Activated B cell treated with CpG ODN at 0.5 μM for 24 hours (primary cell): Measurements from ENCODE around the gene MACC1. TPM values are rescaled to one million over a fixed set of nuclear protein-coding genes. Genes with fewer than 3 reads are reported as not detected.

Experiments used
- ATAC-seq: fragments of 200-7000 bp; cut with Tn5 transposase; one replicate; pipeline ENCODE4 v1.10.0; 2021; ENCODE audit warnings: low read depth, mild to moderate bottlenecking, moderate library complexity
- CTCF ChIA-PET: fragments of 350-600 bp; sonication (Branson Sonifier 250); formaldehyde crosslinking; loops from one replicate; lab custom pipeline; 2021; ENCODE audit warnings: antibody characterized with exemption; lab: Charles Lee
- POLR2A ChIA-PET: fragments of 350-600 bp; sonication (Branson Sonifier 250); formaldehyde crosslinking; loops from one replicate; lab custom pipeline; 2021; ENCODE audit warnings: antibody characterized with exemption; lab: Charles Lee
- DNase-seq: peaks from one replicate; pipeline ENCODE4 v3.0.0; 2022
- H3K27ac Mint-ChIP-seq: one replicate; pipeline ENCODE4 v1.8.0; 2020; ENCODE audit warnings: mixed read lengths
- H3K27me3 Mint-ChIP-seq: one replicate; pipeline ENCODE4 v1.8.0; 2021; ENCODE audit warnings: mixed read lengths
- H3K36me3 Mint-ChIP-seq: one replicate; pipeline ENCODE4 v1.8.0; 2021; ENCODE audit warnings: low read depth, mixed read lengths
- H3K4me1 Mint-ChIP-seq: one replicate; pipeline ENCODE4 v1.8.0; 2021; ENCODE audit warnings: mixed read lengths
- H3K4me3 Mint-ChIP-seq: one replicate; pipeline ENCODE4 v1.8.0; 2020; ENCODE audit warnings: mild to moderate bottlenecking, mixed read lengths
- H3K9me3 Mint-ChIP-seq: one replicate; pipeline ENCODE4 v1.8.0; 2020; ENCODE audit warnings: mixed read lengths
- intact Hi-C: fragments of 100-400 bp; cut with micrococcal nuclease; formaldehyde crosslinking; loops from one replicate; pipeline ENCODE4 v1.15.1; 2024
- total RNA-seq: library from RNA; stranded (reverse); gene quantifications from 2 replicates; pipeline ENCODE4 v1.2.3, GENCODE V29; 2022
- TF ChIP-seq, protein P1 (sequence below): fragments of 200-600 bp; IDR thresholded peaks from one replicate; pipeline ENCODE4 v1.8.0; 2022; ENCODE audit warnings: antibody characterized with exemption, mild to moderate bottlenecking

Gene MACC1
- total RNA-seq, 1 donor from 2014 or later, result 20.3 TPM

DNA sequence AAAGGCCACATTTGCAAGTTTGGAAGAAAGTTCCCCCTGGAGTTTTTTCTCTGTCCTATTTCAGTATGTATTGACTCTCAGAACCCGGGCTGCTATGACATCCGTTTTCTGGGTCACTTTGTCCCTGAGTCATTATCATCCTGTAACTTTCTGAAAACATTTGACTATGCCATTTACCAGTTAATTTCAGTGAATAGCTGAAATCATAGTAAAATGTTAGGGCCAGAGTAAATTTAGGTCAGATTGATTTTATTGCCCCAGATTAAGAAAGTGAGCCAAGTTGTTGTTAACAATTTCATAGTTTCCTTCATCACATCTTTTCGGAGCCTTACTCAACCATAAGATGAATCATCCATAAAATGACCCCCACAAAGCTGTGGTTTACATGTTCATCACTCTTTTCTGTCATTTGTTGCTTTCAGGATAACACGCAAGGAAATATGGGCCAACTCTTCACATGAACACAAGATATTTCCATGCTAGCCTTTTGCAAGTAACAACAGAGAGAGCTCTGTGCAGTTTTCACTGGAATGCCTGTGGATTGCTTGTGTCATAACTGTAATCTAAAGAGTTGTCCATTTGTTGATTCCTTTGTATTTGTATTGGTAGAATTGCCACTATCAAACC lies 3.9 kb upstream of the MACC1 start:
- TF ChIP-seq, protein P1, sequence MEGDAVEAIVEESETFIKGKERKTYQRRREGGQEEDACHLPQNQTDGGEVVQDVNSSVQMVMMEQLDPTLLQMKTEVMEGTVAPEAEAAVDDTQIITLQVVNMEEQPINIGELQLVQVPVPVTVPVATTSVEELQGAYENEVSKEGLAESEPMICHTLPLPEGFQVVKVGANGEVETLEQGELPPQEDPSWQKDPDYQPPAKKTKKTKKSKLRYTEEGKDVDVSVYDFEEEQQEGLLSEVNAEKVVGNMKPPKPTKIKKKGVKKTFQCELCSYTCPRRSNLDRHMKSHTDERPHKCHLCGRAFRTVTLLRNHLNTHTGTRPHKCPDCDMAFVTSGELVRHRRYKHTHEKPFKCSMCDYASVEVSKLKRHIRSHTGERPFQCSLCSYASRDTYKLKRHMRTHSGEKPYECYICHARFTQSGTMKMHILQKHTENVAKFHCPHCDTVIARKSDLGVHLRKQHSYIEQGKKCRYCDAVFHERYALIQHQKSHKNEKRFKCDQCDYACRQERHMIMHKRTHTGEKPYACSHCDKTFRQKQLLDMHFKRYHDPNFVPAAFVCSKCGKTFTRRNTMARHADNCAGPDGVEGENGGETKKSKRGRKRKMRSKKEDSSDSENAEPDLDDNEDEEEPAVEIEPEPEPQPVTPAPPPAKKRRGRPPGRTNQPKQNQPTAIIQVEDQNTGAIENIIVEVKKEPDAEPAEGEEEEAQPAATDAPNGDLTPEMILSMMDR, result no peak
- intact Hi-C loops, result loop anchor here (1.0 to 2.0 kb wide), 3 partner anchors 12 to 46 kb away; no protein-coding TSS in a partner anchor
- ChIA-PET CTCF (interaction anchor here (0.9 to 4.4 kb wide), 4 partner anchors 20 to 62 kb away, joined by 3 to 18 read pairs (median 12); no protein-coding TSS in a partner anchor), POLR2A (interaction anchor here (0.9 to 5.7 kb wide), 11 partner anchors 14 to 107 kb away, joined by 3 to 105 read pairs (median 6); no protein-coding TSS in a partner anchor)
- Mint-ChIP-seq H3K27me3 (no peaks in the 10 kb centered on the region), H3K36me3 (no peaks in the 10 kb centered on the region), H3K4me3 (peak overlapping the region; percentile 33), H3K4me1 (peaks cover 61% of the 10 kb centered on the region), H3K9me3 (no peaks in the 10 kb centered on the region), H3K27ac (peak overlapping the region; percentile 95)
- ATAC-seq, result no peak
- no peak for DNase-seq

DNA sequence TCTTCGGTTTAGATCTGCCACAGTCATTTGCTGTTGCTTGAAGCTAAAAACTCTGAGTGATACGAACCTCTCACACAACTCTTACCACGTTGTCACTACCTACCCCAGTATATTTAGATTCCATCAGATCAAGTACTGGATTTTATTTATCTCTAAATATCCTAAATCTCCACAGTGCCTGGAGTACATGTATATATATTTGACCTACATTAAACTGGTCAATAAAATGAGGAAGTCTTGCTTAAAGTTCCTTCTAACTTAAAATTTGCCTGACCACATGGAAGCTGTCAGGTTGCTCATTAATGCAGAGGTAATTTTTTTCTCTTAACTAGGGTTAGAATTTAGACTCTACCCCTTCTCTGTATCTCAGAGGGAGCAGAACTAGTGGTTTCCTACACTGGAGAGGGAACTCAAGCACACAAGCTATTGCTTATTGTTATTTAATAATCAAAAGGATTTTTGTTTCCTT lies 3.1 kb upstream of the MACC1 start:
- POLR2A ChIA-PET, result interaction anchor here (0.9 to 5.7 kb wide), 18 partner anchors 15 to 220 kb away, joined by 3 to 105 read pairs (median 5); partner anchors contain the start of gene ITGB8
- H3K36me3 Mint-ChIP-seq, result no peaks in the 10 kb centered on the region
- TF ChIP-seq, protein P1, result no peak
- peak; percentile 2 for ATAC-seq
- H3K4me1 Mint-ChIP-seq, result peaks cover 66% of the 10 kb centered on the region
- H3K9me3 Mint-ChIP-seq, result no peaks in the 10 kb centered on the region
- H3K27me3 Mint-ChIP-seq, result no peaks in the 10 kb centered on the region
- no peak for DNase-seq
- intact Hi-C loops, result loop anchor here (1.0 to 2.0 kb wide), 3 partner anchors 13 to 46 kb away; no protein-coding TSS in a partner anchor
- CTCF ChIA-PET, result interaction anchor here (1.0 to 4.4 kb wide), 8 partner anchors 18 to 238 kb away, joined by 4 to 18 read pairs (median 7); no protein-coding TSS in a partner anchor
- peak overlapping the region; percentile 33 for H3K4me3 Mint-ChIP-seq
- H3K27ac Mint-ChIP-seq, result peak overlapping the region; percentile 95

DNA sequence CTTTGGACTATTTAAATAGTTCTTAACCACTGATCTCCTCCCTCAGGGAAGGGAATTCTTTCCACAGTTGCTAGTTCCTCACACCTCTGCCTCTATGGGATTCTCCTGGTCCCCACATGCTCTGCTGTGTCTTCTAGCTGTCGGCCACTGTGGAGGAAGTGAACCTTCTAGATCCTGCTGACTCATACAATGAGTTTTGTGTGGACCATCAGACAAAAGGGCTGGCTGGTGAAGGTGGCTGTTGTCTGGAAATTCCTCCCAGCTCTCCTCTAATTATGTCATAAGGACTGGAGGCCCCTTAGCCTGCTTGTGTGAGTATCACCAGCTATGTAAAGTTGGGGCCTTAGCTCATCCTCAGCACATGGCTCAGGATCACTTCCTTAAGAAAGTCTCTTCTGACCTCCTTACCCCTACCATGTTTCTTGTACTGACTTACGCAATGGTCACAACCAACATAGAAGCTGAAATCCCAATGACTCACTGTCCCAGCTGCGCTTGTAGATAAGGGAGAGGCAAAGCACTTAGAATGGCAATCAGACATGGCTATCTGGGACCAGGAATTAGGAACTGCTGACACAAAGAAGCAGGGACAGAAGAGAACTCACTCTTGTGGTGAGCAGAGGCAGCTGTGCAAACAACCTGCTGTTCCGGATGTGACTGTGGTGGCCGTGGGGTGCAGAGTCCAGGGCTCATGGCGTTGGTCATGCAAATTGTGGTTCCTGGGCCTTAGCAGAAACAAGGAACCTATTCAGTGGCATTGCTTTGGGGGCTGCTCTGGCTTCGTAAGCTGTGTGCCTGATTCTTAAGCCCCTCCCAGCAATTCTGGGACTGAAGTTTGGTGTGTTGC lies 2.5 kb upstream of the MACC1 start:
- CTCF ChIA-PET, result interaction anchor here (1.0 to 4.4 kb wide), 11 partner anchors 19 to 506 kb away, joined by 3 to 18 read pairs (median 6); no protein-coding TSS in a partner anchor
- Mint-ChIP-seq H3K27me3 (no peaks in the 10 kb centered on the region), H3K4me3 (peak overlapping the region; percentile 33), H3K27ac (peak overlapping the region; percentile 95), H3K9me3 (no peaks in the 10 kb centered on the region), H3K36me3 (peaks cover 2% of the 10 kb centered on the region), H3K4me1 (peaks cover 73% of the 10 kb centered on the region)
- ATAC-seq (peak; percentile 73), DNase-seq (peak; percentile 65)
- POLR2A ChIA-PET, result interaction anchor here (0.8 to 5.7 kb wide), 19 partner anchors 16 to 220 kb away, joined by 3 to 105 read pairs (median 5); partner anchors contain the start of gene ITGB8
- TF ChIP-seq, protein P1, result no peak
- intact Hi-C loops, result loop anchor here (1.0 to 10.0 kb wide), 6 partner anchors 14 to 1725 kb away; partner anchors contain the start of genes CDCA7L, HDAC9 and POLR1F

DNA sequence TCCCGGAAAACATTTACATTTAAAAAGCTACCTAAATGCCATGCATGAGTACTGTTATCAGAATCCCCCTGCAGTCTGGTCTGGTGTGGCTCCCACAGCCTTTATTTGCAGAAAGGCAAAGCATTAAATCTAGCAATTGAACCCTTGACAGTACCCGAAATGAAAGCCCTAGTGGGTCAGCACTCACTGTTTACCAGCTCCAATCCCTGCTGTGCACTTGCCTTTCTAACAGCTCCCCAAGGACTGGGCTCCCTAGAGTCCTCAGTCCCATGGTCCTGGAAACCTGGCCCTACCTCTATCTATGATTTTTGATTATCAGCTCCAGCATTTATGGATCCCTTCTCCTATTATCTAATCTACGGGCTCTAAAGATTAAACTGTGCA lies 1.9 kb upstream of the MACC1 start:
- TF ChIP-seq, protein P1, result no peak
- intact Hi-C loops, result loop anchor here (5.0 to 10.0 kb wide), 3 partner anchors 512 to 1726 kb away; partner anchors contain the start of genes CDCA7L, HDAC9 and POLR1F
- DNase-seq, result no peak
- H3K27me3 Mint-ChIP-seq, result no peaks in the 10 kb centered on the region
- ChIA-PET POLR2A (interaction anchor here (0.8 to 5.7 kb wide), 11 partner anchors 16 to 111 kb away, joined by 3 to 105 read pairs (median 5); partner anchors contain the start of gene ITGB8), CTCF (interaction anchor here (1.0 to 4.4 kb wide), 11 partner anchors 18 to 505 kb away, joined by 3 to 18 read pairs (median 7); no protein-coding TSS in a partner anchor)
- H3K27ac Mint-ChIP-seq, result peak overlapping the region; percentile 95
- H3K4me1 Mint-ChIP-seq, result peaks cover 75% of the 10 kb centered on the region
- no peaks in the 10 kb centered on the region for H3K9me3 Mint-ChIP-seq
- no peak for ATAC-seq
- peaks cover 2% of the 10 kb centered on the region for H3K36me3 Mint-ChIP-seq
- H3K4me3 Mint-ChIP-seq, result peak overlapping the region; percentile 33
